NCI-H2227 (cell line): ENCODE measurements around the gene SLC24A3.

ENCODE experiments used
- DNase-seq: peaks from one replicate; lab custom pipeline; 2025; ENCODE audit not compliant: unreplicated experiment; lab: John Stamatoyannopoulos, UW

SLC24A3 gene

DNA sequence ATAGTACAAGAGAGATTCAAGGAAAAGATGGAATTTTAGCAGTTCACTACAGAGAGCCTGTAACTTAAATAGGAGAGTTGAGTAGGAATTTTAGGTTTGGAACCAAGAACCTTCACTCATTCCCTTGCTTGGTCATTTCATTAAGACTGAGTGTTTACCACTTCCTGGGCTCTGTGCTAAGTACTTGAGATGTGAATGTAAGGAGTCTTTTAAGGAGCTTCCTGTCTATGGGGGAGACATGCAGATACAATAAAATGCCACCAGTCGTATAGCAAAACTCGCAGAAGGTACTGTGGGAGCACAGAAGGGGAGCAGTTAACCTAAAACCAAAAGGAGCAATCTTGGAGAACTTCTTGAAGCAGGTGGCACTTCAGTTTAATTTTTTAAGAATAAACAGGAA lies 204.2 kb downstream of the SLC24A3 start:
- DNase-seq = no peak

DNA sequence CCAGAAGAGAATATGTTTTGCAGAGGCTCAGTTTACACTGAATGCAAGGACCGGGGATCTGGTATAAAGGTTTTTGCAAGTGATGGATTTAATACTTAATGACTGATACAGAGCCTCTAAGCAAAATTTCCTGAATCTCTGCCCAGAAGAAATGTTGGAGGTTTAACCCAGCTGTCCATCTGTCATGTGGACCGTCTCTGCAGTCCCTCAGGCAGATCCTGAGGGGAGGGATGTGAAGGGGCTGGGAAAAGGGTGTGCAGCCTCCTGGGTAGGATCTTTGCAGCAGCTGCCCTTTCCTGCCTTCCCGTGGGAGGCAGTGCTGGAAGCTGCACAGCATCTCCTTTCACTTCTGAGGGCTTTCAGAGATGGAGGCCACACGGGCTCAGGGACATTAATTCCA lies 207.0 kb downstream of the SLC24A3 start:
- no peak for DNase-seq

DNA sequence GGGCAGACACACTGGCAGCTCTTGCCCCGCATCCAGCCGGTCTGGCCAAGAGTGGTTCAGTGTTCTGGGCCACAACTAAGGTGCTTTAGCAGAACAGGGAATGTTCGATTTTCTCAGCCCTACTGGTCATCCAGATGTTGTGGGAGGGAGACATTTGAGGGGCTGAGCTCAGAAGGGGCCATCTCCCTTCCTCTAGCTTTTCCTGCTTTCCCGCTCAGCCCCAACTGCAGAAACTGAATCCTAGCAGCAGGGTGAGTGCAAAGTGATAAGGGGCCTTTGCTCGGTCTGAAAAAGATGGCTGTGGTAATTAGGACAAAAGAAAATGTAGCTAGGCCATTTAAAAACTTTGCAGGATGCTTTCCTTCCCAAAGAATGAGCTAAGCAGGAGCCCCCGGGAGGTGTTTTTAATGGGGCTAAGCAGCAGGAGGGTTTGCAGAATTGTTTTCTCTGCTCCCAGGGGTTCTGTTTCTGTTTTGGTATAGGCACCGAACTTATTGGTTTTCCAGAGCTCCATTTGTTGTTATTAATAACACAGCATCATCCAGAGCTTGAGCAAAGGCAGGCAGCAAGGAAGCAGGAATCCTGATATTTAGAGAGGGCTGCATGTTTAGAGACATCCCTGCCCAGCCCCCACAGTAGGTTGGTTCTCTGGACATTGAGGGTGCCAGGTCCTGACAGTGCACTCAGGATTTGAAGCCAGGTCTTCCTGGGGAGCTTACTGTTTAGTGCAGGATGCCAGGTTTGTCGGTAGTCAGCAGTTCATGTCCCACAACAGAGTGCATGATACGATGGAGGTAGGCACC lies 210.9 kb downstream of the SLC24A3 start:
- no peak for DNase-seq

DNA sequence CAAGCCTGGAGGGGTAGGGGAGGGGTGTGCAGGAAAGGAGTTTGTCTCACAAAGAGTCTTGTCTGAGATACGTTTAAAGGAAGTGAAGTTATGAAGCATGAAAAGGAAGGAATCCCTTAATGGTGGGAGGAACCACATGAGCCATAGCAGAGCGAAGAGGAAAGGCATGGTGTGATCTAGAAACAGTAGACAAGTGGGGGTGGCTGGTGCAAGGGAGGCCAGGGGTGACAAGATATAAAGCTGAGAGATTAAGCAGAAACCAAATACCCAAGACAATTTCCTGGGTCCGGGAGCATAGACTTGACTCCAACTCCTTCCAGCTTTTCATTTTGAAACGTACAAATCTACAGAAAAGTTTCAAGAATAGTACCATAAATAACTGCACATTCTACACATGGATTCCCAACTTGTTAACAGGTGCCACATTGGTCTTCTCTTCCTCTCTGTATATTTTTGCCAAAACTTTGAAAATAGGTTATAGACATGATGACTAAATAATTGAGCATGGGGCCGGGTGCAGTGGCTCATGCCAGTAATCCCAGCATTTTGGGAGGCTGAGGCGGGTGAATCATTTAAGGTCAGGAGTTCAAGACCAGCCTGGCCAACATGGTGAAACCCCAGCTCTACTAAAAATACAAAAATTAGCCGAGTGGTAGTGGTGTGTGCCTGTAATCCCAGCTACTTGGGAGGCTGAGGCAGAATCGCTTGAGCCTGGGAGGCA lies 211.6 kb downstream of the SLC24A3 start:
- no peak for DNase-seq

DNA sequence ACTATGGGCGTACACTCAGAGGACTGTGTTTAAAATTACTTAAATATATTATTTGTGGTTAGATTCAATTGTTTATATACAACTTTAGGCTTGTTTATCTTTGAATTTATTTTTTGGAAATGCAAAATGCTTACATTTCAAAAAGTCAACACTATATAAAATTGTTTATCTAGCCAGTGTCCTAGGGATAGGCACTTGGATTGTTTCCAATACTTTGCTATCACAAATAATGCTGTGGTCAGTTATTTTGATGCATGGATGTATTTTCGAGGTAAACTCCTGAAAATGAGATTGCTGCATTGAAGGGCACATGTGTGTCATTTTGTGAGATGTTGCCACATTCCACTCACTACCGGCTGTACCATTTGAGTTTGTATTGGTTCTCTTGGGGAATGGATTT lies 213.9 kb downstream of the SLC24A3 start:
- no peak for DNase-seq

DNA sequence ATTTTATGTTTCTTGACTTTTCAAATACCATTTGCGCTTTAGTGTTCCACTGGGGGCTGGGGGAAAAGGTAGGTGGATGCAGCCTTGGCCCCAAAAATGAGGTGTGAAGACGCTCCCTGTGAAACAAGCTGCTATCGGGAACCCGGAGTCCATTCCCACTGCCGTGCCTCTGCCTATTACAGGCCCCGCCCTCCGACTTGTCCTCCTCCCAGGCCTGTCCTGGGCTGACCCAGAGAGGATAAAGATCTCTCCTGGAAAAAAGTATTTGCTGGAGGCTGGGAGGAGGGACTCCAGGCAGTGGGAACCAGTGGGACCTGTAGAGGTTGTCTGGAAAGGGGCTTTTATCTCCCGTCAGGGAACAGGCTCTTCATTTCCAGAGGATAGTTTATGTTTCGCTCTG lies 215.0 kb downstream of the SLC24A3 start:
- no peak for DNase-seq

DNA sequence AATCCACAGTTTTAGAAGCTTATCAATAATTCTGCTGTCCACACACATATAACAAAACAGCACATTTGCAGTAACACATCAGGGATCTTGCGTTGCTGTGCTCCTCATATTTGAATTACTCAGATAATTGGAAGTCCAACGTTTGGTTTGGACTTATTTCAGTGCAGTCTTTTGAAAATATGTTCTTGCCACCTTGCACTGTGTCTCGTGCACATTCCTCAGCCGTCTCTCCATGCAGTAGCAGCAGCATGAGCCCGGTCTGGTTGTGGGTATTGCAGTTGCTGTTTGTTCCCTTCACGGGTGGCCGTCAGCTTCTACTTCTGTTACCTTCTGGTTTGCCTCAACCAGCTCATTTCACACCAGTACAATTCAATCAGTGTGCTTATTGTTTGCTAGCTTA lies 215.5 kb downstream of the SLC24A3 start:
- DNase-seq = no peak

DNA sequence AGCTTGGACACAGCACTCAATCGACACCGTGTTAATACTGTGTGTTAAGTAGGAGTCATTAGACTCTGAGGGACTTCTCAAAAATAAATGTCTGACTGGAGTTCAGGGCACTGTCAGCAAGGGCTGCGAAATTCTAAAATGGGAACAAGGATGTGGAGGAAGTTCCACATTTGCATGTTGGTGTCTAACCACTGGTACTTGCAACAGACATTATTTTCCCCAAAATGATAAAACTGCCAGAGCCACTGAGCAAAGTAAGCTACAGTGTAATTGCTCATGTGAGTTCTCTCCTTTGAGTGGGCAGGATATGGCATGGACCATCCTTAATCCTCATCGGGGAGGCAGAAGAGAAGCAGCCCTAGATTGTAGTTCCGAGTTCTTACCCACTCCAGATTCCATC lies 215.9 kb downstream of the SLC24A3 start:
- no peak for DNase-seq

DNA sequence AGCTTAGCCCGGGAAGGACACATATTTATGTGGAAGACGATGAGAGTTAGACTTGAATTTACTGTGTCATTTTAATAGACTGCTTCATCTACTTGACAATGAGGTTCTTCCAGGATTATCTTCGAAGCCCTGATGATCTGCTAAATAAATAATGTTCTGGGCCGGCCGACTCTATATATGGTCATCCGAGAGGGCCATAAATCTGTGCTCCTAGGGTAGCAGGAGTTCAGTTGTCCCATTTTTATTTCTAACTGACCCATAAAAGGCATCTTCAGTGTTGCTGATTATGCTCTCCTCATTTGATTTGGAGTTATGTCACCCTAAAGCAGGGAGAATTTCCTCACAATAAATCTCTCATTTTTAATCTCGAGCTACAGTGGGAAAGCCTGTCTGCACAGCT lies 217.1 kb downstream of the SLC24A3 start:
- no peak for DNase-seq

DNA sequence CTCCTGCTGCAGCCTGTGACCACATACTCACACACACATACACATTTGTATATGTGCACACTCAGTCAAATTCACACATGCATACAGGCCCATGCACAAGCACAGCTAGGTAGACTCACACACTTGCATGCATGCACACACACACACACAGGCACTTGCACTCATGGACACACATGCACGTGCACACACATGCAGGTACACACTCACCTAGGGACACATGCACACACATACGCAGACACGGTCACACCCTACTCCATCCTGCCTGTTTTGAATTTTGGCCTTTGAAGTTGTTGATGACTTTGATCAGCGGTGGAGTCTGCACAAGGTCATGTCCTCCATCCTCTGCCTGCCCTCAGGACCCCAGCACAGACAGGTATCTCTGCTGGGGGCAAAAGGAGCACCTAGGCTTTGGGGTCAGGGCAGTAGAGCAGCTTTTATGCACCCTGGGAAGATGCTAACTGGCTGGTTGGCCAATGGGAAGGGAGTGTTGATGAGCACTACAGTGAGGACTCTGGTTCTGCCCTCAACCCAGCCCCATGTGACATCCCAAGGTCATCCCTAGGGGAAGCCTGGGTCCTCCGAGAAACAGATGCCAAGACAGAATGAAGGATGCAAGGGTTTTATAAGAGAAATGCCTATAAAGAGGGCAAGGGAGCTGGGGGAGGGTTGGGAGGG lies 218.3 kb downstream of the SLC24A3 start:
- DNase-seq = no peak

DNA sequence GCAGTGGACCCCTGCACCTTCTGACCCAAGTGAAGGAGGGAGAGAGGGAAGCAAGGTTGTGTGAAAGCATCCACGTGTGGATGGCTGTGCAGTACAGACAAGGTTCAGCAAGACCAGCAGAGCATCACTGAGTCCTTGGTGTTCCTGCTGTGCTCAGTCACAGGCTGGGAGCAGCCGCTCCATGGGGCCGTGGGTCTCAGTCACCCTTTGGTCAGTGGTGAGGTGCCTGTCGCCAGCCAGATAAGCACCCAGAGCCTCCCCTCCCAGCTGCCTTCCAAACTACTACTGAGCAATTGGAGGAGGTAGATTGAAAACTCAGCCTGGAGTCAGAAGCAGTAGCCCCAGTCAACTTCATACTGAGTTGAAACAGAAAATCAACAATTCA lies 218.9 kb downstream of the SLC24A3 start:
- DNase-seq = no peak

DNA sequence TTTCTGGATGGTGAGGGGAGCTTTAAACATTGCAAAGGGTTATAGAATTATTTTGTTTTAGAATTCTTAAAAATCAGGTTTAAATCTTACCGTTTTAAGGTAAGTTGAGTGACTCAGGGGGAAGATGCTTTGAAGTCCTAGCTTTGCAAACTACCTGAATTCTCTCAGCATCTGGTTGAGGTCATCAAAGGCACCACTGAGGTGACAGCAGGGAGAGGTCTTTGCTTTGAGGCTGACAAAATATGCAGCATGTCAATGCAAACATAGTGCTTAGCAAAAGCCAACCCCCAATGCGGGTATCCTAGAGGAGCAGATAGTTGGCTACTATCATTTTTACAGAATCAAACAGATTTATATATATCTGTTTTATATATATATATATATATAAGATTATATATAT lies 219.5 kb downstream of the SLC24A3 start:
- no peak for DNase-seq

DNA sequence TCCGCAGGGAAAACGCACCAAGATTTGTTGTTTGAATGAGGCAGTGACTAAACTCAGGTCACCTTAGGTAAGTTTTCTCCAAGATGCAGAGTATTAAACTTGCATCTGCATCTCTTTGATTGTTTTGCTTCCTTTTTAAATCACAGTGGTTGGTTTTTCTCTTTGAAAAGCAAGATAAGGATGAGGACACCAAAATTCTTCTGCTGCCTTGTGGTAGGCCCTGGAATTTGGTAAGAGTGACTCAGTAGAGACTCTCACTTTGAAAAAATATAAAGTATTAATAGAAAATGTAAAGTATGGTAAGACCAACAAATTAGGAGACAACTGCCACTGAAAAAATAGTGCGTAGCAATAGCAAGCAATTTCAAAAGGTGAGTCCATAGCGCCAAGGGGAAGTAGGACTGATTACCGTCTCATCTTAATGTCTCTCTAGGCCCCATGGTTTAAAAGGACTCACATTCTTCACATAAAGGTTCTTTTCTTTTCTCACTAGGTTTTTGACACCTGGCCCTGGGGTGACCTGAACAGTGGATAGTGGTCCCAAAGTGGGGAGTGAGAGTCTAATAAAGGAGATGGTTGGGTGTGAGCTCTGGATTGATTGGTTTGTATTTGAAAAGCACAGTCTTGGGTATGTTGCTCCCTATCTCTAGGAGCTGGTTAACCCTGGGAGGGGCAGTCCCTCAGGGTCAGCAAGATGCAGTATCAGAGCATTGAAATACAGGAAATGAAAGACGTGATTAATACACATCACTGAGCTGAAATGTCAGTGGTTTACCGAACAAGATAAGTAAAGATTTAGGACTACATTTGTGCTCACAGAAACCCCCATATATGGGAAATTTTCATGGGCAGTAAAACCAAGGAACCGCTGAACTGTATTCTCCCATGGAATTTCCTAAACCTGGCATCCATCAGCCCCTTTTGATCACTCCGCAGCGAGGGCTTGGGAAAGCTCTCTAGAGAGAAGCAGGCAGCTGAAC lies 221.2 kb downstream of the SLC24A3 start:
- DNase-seq = no peak

DNA sequence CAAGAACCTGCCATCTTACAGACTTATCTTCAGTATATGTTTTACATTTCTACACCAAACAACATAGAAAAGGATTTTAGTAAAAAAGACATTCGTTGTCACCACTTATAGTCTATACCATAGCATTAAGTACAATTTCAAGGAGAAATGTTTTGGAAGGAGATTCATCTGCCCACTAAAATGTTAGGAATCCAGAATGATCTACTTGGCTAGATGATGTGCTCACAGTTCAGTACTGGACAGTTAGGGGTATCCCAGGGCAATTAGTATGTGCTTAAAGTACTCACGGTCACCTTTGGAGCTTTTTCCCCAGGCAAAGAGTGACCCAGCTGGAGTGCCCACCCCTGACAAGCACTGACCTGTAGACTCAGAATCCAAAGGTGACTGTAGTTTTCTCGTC lies 222.9 kb downstream of the SLC24A3 start:
- DNase-seq = no peak

DNA sequence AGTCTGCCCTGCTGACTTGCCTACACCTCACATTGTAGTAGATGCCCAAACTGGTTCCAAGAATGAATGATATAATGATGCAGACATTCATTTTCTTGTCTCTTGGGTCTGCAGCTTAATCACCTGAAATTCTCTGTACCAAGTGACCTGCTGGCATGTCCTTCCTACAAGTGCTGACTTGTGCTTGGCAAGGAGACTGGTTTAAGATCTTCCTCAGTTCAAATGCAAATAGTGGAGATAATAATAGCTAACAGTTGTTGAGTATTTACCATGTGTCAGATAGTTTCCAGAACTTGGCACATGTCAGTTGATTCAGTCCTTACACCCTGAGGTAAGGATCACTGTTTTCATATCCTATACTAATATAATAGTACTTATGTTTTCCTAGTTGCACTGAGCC lies 223.4 kb downstream of the SLC24A3 start:
- DNase-seq = no peak

DNA sequence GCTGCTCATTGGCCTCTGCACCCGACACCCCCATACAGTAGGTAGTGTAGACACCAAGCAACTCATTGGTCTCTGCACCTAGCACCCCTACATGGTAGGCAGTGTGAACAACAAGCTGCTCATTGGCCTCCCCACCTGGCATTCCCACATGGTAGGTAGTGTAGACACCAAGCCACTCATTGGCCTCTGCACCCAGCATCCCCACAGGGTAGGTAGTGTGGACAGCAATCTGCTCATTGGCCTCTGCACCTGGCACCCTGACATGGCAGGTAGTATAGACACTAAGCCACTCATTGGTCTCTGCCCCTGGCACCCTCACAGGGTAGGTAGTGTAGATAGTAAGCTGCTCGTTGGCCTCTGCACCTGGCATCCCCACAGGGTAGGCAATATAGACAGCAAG lies 226.0 kb downstream of the SLC24A3 start:
- no peak for DNase-seq

DNA sequence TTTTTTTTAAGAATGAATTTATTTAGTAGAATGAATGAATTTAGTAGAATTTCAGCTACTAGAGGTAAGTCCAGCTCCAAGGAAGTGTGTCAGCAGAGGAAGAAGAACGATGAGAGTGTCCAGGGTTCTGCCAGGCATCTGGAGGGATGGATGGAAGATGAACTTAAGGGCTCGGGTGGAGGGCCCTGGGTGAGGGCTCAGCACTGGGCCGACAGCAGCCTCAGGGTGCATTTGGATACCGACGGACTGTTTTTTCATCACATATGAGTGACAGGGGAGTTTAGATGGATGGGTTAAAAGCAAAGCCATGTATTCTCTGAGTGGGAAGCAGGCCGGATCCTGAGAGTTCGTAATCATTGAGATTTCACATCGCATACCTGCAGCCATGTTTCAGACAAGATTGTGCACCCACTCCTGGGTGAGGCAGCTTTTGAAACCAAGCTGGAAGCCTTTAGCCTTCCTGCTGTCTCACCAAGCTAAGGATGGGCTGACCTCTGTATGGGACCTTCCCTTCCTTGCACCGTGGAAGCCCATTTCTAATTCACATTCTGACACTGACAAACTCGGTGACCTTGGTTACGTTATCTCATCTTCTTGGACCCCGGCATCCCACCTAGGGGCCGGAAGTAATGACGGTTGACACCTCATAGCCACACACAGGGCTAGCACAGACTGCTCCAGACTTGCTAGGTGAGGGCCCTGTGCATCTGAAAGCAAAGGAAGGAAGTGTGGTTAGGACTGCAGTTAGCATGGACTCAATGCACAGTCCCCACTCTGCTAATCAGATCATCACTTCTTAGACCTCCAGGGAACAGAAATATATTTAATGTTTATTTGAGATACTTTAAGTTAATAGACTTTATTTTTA lies 228.5 kb downstream of the SLC24A3 start:
- no peak for DNase-seq

DNA sequence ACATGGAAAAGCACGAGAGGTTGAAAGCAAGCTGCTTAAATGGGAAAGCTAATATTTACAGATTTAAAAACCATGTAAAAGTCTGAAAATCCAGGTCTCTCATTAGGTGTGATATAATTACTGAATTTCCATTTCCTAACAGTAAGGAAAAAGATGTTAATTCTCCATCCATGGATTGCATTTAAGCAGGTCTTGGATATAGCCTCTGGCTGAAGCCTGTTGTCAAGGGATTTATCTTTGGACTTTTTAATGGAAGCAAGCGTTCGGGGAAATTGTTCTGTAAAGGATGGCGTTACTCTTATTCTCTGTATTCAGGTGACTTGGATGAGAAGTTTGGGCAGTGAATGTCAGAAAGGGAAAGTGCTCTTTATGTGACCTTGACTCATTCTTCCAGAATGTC lies 233.8 kb downstream of the SLC24A3 start:
- DNase-seq = no peak

DNA sequence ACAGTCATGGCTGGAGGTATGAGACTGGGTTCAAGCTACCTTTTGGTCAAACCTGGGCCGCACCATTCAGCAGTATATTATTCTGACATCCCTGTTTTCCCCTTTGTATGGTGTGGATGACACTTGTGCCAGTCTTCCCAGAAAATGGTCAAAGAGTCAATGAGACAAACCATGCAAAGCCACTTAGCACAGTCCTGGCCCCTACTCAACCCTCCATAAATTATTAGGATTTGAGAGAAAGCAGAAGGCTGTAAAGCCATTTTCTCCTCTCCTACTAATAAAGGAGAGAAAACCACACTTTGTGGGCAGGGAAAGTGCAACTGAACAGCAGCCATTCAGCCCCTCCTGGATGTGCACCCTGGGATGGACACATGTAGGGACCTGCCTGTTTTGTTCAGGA lies 236.2 kb downstream of the SLC24A3 start:
- no peak for DNase-seq

DNA sequence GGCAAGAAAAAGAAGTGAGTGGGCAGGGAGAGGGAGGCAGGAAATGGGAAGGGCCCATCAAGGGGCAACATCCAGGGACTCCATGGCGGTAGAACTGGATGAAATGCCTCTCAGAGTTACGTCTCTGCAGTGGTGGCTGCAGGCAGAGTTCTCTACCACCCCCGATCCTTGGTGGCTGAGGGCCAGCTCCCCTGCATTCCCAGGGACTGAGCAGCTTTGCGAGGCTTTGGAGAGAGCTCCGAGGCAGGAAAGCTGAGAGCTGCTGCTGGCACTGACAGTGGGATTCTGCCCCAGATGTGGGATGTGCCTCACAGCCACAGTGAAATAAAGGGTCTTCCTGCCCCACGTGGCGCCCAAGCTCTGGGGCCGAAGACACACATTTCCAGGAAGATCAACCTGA lies 236.6 kb downstream of the SLC24A3 start:
- no peak for DNase-seq
